ENCODE data around the gene ELMO3. TPM values are rescaled to one million over a fixed set of nuclear protein-coding genes. Genes with fewer than 3 reads are reported as not detected.

The ELMO3 gene
- polyA plus RNA-seq, 1 donor from 2014 or later: 2.2 TPM

DNA sequence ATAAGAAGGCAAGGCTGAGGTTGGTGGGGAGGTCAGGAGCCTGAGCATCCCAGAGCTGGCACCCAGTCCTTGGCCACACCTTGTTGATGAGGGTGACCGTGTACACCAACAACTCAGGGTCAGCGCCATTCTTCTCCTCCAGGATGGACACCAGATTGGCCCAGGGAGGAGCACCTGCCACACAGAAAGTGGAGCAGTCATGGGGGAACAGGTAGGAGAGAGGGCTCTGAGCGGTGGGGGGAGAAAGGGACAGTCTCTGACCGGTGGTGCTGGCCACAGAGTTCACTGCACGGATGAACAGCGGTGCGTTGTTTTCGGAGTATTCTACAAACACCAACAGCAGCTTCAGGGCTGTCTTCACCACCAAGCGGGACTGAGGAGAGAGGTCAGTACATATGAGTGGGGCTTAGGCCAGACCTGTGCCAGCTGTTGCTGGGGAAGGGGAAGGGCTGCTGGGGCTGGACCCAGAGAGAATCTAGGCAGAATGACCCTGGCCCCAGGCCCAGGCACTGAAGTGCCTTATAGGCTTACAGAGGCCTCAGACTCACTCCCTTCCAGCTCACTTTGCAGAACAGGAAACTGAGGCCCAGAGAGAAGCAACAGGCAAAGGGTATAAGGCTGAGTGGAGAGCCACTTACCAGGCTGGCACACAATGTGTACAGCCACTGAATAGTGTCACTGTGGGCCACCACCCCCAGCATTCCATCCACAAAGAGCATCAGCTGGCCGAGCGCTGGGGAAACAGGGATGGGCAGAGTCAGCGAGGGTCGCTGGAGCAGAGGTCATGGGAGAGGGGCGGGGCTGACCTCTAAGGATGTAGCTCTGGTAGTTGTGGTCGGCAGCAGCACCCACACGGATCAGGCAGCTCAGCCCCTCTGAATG is 38.7 kb downstream of the ELMO3 start:
- no peaks in the 10 kb centered on the region for H4K20me1 ChIP-seq (ENCODE audit: insufficient read depth)
- no peak overlapping the region for H3K9ac ChIP-seq (ENCODE audit: low read length)
- TF ChIP-seq EZH2 (IDR thresholded peaks at IDR 0.05; ENCODE audit: borderline replicate concordance, insufficient read depth, low read length, poor library complexity, severe bottlenecking): no peak
- no peak overlapping the region for H3K27ac ChIP-seq (ENCODE audit: low read length)
- H3K79me2 ChIP-seq (replicated peaks; ENCODE audit: insufficient read depth, low read length): no peaks in the 10 kb centered on the region
- H3K36me3 ChIP-seq (ENCODE audit: insufficient read depth, low read length): no peaks in the 10 kb centered on the region
- no peak overlapping the region for H2AFZ ChIP-seq (ENCODE audit: low read depth, low read length)
- no peaks in the 10 kb centered on the region for H3K9me3 ChIP-seq (ENCODE audit: low read length)
- H3K4me2 ChIP-seq (ENCODE audit: low read length): no peak overlapping the region
- H3K9me2 ChIP-seq (ENCODE audit: insufficient read depth, low read length): no peaks in the 10 kb centered on the region
- H3F3A ChIP-seq (ENCODE audit: insufficient read depth, low read length, poor library complexity, severe bottlenecking): no peaks in the 10 kb centered on the region
- H3K27me3 ChIP-seq (ENCODE audit: insufficient read depth, low read depth, low read length): no peaks in the 10 kb centered on the region
- H3K4me3 ChIP-seq (ENCODE audit: low read length): no peak overlapping the region

DNA sequence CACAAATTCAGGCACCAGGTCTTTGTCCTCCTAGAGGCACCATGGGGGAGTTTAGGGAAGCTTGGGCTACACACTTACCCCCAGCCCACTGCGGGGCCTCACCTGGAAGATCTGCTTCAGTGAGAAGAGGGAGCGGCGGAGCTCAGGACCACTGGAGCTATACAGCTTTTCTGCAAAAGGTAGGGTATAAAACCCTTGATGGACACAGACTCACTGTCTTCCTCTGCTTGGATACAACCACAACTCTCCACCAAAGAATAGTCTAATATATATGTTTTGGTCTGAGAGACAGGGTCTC is 39.3 kb downstream of the ELMO3 start:
- Histone ChIP-seq H3F3A (ENCODE audit: insufficient read depth, low read length, poor library complexity, severe bottlenecking) (no peaks in the 10 kb centered on the region), H3K4me3 (ENCODE audit: low read length) (no peak overlapping the region), H3K9me2 (ENCODE audit: insufficient read depth, low read length) (no peaks in the 10 kb centered on the region), H3K9ac (ENCODE audit: low read length) (no peak overlapping the region), H4K20me1 (ENCODE audit: insufficient read depth) (no peaks in the 10 kb centered on the region), H3K9me3 (ENCODE audit: low read length) (no peaks in the 10 kb centered on the region), H2AFZ (ENCODE audit: low read depth, low read length) (no peak overlapping the region), H3K27ac (ENCODE audit: low read length) (no peak overlapping the region), H3K4me2 (ENCODE audit: low read length) (no peak overlapping the region), H3K79me2 (replicated peaks; ENCODE audit: insufficient read depth, low read length) (no peaks in the 10 kb centered on the region), H3K27me3 (ENCODE audit: insufficient read depth, low read depth, low read length) (no peaks in the 10 kb centered on the region), H3K36me3 (ENCODE audit: insufficient read depth, low read length) (no peaks in the 10 kb centered on the region)
- TF ChIP-seq EP300 (conservative IDR thresholded peaks at IDR 0.05; ENCODE audit: poor library complexity, severe bottlenecking) (no peak), RAD21 (conservative IDR thresholded peaks at IDR 0.05) (no peak), SMC3 (conservative IDR thresholded peaks at IDR 0.05; ENCODE audit: poor library complexity) (no peak)
- TF ChIP-seq, protein P1, sequence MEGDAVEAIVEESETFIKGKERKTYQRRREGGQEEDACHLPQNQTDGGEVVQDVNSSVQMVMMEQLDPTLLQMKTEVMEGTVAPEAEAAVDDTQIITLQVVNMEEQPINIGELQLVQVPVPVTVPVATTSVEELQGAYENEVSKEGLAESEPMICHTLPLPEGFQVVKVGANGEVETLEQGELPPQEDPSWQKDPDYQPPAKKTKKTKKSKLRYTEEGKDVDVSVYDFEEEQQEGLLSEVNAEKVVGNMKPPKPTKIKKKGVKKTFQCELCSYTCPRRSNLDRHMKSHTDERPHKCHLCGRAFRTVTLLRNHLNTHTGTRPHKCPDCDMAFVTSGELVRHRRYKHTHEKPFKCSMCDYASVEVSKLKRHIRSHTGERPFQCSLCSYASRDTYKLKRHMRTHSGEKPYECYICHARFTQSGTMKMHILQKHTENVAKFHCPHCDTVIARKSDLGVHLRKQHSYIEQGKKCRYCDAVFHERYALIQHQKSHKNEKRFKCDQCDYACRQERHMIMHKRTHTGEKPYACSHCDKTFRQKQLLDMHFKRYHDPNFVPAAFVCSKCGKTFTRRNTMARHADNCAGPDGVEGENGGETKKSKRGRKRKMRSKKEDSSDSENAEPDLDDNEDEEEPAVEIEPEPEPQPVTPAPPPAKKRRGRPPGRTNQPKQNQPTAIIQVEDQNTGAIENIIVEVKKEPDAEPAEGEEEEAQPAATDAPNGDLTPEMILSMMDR (IDR thresholded peaks at IDR 0.05; ENCODE audit: poor library complexity, severe bottlenecking): no peak

DNA sequence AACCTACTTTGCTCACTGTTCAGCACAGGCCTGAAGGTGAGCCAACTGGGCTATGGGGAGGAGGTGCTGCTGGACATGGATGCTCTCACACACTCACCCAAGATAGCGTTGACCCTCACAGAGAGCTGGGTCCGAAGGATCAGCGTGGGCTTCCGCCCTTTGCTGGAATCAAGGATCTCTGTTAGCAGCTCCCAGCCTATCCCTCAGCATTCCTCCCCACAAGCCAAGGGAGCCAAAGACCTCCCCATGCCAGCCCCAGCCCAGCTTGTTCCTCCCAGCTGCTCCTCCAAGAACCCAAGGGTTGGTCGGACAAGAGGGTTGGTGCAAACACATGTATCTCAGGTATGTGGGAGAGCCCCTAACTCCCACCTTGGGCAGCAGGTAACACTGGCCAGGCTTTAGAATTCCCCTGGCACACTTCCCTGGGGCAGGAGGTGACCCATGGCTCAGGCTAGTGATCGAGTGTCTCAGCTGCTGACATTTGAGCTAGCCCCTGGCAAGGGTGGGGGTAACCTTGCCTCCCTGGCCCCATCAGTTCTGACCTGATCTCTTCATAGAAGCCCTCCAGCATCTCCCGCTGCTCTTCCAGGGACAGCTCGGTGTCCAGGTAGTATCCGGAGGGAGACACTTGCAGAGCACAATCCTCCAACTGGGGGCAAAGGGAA is 40.0 kb downstream of the ELMO3 start:
- no peak overlapping the region for H3K4me3 ChIP-seq (ENCODE audit: low read length)
- no peaks in the 10 kb centered on the region for H3F3A ChIP-seq (ENCODE audit: insufficient read depth, low read length, poor library complexity, severe bottlenecking)
- H3K27me3 ChIP-seq (ENCODE audit: insufficient read depth, low read depth, low read length): no peaks in the 10 kb centered on the region
- H3K79me2 ChIP-seq (replicated peaks; ENCODE audit: insufficient read depth, low read length): no peaks in the 10 kb centered on the region
- no peaks in the 10 kb centered on the region for H3K9me2 ChIP-seq (ENCODE audit: insufficient read depth, low read length)
- H3K36me3 ChIP-seq (ENCODE audit: insufficient read depth, low read length): no peaks in the 10 kb centered on the region
- no peak overlapping the region for H2AFZ ChIP-seq (ENCODE audit: low read depth, low read length)
- H3K27ac ChIP-seq (ENCODE audit: low read length): no peak overlapping the region
- TF ChIP-seq SMC3 (conservative IDR thresholded peaks at IDR 0.05; ENCODE audit: poor library complexity) (no peak), EZH2 (IDR thresholded peaks at IDR 0.05; ENCODE audit: borderline replicate concordance, insufficient read depth, low read length, poor library complexity, severe bottlenecking) (no peak)
- TF ChIP-seq, protein P2, sequence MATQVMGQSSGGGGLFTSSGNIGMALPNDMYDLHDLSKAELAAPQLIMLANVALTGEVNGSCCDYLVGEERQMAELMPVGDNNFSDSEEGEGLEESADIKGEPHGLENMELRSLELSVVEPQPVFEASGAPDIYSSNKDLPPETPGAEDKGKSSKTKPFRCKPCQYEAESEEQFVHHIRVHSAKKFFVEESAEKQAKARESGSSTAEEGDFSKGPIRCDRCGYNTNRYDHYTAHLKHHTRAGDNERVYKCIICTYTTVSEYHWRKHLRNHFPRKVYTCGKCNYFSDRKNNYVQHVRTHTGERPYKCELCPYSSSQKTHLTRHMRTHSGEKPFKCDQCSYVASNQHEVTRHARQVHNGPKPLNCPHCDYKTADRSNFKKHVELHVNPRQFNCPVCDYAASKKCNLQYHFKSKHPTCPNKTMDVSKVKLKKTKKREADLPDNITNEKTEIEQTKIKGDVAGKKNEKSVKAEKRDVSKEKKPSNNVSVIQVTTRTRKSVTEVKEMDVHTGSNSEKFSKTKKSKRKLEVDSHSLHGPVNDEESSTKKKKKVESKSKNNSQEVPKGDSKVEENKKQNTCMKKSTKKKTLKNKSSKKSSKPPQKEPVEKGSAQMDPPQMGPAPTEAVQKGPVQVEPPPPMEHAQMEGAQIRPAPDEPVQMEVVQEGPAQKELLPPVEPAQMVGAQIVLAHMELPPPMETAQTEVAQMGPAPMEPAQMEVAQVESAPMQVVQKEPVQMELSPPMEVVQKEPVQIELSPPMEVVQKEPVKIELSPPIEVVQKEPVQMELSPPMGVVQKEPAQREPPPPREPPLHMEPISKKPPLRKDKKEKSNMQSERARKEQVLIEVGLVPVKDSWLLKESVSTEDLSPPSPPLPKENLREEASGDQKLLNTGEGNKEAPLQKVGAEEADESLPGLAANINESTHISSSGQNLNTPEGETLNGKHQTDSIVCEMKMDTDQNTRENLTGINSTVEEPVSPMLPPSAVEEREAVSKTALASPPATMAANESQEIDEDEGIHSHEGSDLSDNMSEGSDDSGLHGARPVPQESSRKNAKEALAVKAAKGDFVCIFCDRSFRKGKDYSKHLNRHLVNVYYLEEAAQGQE (IDR thresholded peaks at IDR 0.05; ENCODE audit: borderline replicate concordance): no peak
- no peak overlapping the region for H3K4me2 ChIP-seq (ENCODE audit: low read length)
- no peak overlapping the region for H3K9ac ChIP-seq (ENCODE audit: low read length)
- H3K9me3 ChIP-seq (ENCODE audit: low read length): no peaks in the 10 kb centered on the region
- H4K20me1 ChIP-seq (ENCODE audit: insufficient read depth): no peaks in the 10 kb centered on the region

All from neural cell (in vitro differentiated cells).